ENCODE results near the gene GOLGB1.

Gene GOLGB1

DNA sequence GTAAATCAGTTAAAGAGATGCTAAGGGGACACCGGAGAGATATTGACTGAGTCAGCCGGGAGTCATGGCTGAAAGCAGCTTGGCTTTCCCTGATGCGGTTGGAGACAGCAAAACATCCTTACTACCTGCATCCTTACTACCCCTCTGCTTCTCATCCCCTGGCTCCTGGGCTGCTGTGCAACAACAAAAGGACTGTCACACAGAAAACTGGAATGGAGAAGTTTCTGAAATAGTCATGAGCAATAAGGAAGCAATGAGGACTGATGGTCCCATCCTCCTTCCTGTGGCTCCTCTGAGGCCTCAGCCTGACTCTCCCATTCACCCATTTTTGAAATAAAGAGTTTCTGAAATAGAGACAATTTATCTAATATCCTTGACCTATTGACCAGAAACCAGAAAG is 90.0 kb downstream of the GOLGB1 start:
- no peak for DNase-seq (ENCODE audit: low read depth, low spot score)
- H3K36me3 ChIP-seq (ENCODE audit: control insufficient read depth, insufficient read depth, low read length) = no peaks in the 10 kb centered on the region

DNA sequence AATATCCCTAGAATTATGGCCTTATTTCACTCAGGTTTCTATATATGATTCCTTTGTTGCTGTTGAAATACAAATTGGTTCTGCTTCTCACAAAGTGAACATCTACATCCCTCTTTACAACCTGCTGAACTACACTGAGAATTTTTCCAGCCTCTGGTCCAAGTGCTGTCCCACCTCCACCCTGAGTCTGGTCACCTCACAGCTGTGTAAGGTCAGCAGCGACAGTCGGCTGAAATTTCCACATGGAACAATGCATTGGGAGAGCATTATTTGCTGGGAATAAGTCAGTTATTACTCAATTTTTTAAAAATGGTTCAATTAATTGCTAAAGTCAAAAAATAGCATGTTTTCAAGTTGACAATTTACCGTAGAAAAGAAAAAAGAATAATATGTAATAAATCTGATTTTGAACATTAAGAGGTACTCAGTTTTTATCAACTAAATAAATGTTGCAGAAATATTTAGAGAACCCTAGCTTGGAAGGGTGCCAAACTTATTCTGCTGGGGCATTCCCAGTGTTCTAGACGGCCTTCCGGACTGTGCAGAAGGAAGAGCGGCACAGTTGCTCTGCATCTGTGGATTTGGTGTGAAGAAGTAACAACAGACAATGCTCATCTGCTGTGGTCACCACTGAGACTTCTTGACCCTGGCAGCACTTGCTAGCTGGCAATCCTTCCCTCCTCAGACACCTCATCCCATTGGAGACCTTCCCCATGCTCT is 90.7 kb downstream of the GOLGB1 start:
- no CpG with 5 or more reads among the region's 6 CpGs for WGBS (ENCODE audit: insufficient coverage, insufficient read length)
- no peak for DNase-seq (ENCODE audit: low read depth, low spot score)
- Histone ChIP-seq H3K9me3 (ENCODE audit: control insufficient read depth, insufficient read depth, low read length) (no peaks in the 10 kb centered on the region), H3K27ac (ENCODE audit: low read length) (no peak overlapping the region), H3K4me3 (ENCODE audit: low read length) (no peak overlapping the region), H3K27me3 (ENCODE audit: control insufficient read depth, insufficient read depth, low read length) (no peaks in the 10 kb centered on the region), H3K36me3 (ENCODE audit: control insufficient read depth, insufficient read depth, low read length) (no peaks in the 10 kb centered on the region), H3K4me1 (ENCODE audit: control insufficient read depth, insufficient read depth, low read length) (peaks cover 3% of the 10 kb centered on the region; the same call in 1 of the 2 replicates)

More for the DNA sequence above, 90.0 kb downstream of the GOLGB1 start:
- Histone ChIP-seq H3K27ac (ENCODE audit: low read length) (no peak overlapping the region), H3K4me3 (ENCODE audit: low read length) (no peak overlapping the region), H3K4me1 (ENCODE audit: control insufficient read depth, insufficient read depth, low read length) (peaks cover 3% of the 10 kb centered on the region; the same call in 1 of the 2 replicates), H3K9me3 (ENCODE audit: control insufficient read depth, insufficient read depth, low read length) (no peaks in the 10 kb centered on the region), H3K27me3 (ENCODE audit: control insufficient read depth, insufficient read depth, low read length) (no peaks in the 10 kb centered on the region)
- whole genome bisulfite sequencing (ENCODE audit: insufficient coverage, insufficient read length) = no CpG with 5 or more reads among the region's 3 CpGs

DNA sequence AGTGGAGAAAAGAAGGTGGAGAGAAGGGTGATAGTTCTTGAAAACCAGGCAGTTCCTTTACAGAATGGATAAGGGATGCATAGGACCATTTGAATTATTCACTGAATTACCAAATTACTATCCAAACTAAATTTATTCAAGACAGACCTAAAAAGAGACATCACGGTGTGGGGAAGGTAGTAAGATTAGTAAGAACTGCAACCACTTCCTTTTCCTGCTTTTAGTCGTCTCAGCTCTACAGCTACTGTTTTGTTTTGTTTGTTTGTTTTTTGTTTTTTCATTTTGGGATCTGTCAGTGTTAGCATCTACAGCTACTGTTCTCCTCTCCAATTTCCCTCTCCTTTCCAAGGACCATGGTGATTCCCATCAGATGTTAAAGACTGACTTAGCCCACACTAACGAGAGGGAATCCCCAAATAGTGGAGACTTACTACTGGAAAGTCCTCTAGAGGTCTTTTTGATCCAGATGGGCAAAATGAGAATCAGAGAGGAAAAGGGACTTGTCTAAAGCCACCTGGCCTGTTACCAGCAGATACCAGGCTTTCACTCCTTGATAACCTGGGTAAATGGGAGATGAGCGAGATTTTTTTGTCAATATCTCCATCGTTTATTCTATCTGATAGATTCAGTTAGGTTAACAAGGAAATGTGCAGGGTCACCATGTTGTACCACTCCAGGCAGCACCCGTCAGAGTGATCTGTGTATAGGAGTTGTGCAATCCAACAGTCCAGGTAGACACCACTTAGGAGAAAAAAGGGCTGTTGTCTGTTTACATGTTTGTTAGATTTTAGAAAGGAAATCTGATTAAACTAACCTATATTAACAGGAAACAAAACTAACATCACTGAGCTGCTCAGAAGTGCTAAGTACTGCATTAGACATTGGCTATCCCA is 94.8 kb downstream of the GOLGB1 start:
- Histone ChIP-seq H3K36me3 (ENCODE audit: control insufficient read depth, insufficient read depth, low read length) (no peaks in the 10 kb centered on the region), H3K27ac (ENCODE audit: low read length) (no peak overlapping the region), H3K27me3 (ENCODE audit: control insufficient read depth, insufficient read depth, low read length) (no peaks in the 10 kb centered on the region), H3K9me3 (ENCODE audit: control insufficient read depth, insufficient read depth, low read length) (no peaks in the 10 kb centered on the region), H3K4me3 (ENCODE audit: low read length) (no peak overlapping the region), H3K4me1 (ENCODE audit: control insufficient read depth, insufficient read depth, low read length) (no peaks in the 10 kb centered on the region)
- no peak for DNase-seq (ENCODE audit: low read depth, low spot score)
- no CpG with 5 or more reads among the region's 6 CpGs for WGBS (ENCODE audit: insufficient coverage, insufficient read length)

DNA sequence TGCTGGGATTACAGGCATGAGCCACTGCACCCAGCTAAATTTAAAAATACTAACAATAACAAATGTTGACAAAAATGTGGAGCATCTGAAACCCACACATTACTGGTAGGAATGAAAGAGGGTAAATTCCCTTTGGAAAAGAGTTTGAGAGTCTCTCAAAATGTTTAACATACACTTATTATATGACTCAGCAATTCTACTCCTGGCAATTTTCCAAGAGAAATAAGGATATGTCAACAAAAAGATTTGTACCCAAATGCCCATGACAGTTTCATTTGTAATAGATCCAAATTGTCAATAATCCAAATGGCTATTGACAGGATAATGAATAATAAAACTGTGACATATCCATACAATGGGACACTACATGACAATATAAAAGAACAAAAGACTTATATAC is 97.9 kb downstream of the GOLGB1 start:
- H3K27ac ChIP-seq (ENCODE audit: low read length) = no peak overlapping the region
- no peaks in the 10 kb centered on the region for H3K4me1 ChIP-seq (ENCODE audit: control insufficient read depth, insufficient read depth, low read length)
- H3K27me3 ChIP-seq (ENCODE audit: control insufficient read depth, insufficient read depth, low read length) = no peaks in the 10 kb centered on the region
- H3K4me3 ChIP-seq (ENCODE audit: low read length) = no peak overlapping the region
- H3K36me3 ChIP-seq (ENCODE audit: control insufficient read depth, insufficient read depth, low read length) = no peaks in the 10 kb centered on the region
- DNase-seq (ENCODE audit: low read depth, low spot score) = no peak
- H3K9me3 ChIP-seq (ENCODE audit: control insufficient read depth, insufficient read depth, low read length) = no peaks in the 10 kb centered on the region

DNA sequence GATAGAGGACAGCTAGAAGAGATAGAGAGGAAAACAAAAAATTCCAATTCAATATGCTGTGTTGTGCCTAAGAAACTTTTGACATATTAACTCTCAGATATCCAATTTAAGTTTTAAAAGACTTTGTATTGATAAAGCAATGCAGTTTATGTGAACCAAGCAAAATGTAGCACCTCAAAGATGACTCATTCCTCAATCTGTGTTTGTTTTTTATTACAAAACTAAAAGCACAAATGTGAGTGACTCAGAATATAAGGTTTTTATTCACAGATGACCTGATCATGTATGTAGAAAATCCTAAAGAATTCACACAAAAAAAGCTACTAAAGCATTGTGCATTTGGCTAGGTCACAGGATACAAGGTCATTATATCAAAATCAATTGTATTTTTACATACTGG is 99.9 kb downstream of the GOLGB1 start:
- Histone ChIP-seq H3K27me3 (ENCODE audit: control insufficient read depth, insufficient read depth, low read length) (no peaks in the 10 kb centered on the region), H3K4me1 (ENCODE audit: control insufficient read depth, insufficient read depth, low read length) (no peaks in the 10 kb centered on the region), H3K4me3 (ENCODE audit: low read length) (no peak overlapping the region), H3K27ac (ENCODE audit: low read length) (no peak overlapping the region), H3K9me3 (ENCODE audit: control insufficient read depth, insufficient read depth, low read length) (no peaks in the 10 kb centered on the region), H3K36me3 (ENCODE audit: control insufficient read depth, insufficient read depth, low read length) (no peaks in the 10 kb centered on the region)
- DNase-seq (ENCODE audit: low read depth, low spot score) = no peak

DNA sequence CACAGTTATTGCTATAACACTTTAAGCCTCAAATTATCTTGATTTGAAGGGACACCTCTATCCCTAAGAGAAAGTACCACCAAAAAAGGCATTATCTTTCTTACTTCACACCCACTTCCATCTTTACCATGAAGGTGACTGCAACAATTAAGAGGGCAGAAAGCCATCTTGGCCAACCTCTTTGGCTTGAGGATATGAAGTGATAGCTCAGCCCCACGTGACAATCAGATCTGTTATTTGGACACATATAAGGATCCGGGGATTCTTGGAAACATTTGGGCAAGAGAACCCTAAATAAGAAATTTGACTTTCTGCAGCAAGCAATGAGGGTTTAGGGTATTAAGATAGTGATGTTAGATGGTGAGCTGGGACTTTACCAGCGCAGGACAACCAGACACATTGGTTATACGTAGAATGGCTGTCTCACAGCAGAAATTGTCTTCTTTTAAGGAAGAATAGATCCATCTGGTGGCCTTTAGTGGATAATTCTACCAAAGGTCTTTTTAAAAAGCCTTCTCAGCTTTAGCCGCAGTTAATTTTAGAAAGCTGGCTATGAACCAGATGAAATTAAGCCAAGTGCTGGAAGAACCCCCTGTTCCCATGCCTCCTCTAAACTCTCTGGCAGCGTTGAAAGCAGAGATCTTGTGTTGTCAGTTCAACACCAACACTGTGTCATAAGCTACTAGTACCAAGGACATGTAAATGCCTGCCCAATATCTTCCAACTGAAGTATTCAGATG is 101.2 kb downstream of the GOLGB1 start:
- whole genome bisulfite sequencing (ENCODE audit: insufficient coverage, insufficient read length) = no CpG with 5 or more reads among the region's 6 CpGs

DNA sequence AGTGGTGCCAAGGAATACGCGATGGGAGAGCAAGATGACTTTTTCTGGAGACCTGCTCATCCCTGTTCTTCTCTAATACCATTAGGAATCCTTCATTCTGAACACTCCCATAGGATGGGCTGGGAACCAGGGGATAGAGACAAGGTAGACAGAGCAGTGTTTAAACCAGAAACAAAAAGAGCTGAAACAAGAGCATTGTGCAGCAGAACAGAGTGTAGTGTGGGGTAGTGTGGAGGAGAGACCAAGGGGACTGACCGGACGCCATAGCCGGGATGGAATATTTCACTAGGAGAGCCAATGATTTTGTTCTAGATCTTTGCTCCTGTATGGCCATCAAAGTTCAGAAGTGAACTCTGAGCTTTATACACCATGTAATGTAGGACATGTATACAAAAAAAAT is 104.5 kb downstream of the GOLGB1 start:
- Histone ChIP-seq H3K9me3 (ENCODE audit: control insufficient read depth, insufficient read depth, low read length) (no peaks in the 10 kb centered on the region), H3K27ac (ENCODE audit: low read length) (no peak overlapping the region), H3K4me1 (ENCODE audit: control insufficient read depth, insufficient read depth, low read length) (peaks cover 2% of the 10 kb centered on the region), H3K4me3 (ENCODE audit: low read length) (no peak overlapping the region), H3K27me3 (ENCODE audit: control insufficient read depth, insufficient read depth, low read length) (no peaks in the 10 kb centered on the region), H3K36me3 (ENCODE audit: control insufficient read depth, insufficient read depth, low read length) (no peaks in the 10 kb centered on the region)
- no peak for DNase-seq (ENCODE audit: low read depth, low spot score)
- WGBS (ENCODE audit: insufficient coverage, insufficient read length) = no CpG with 5 or more reads among the region's 5 CpGs

More for the DNA sequence above, 101.2 kb downstream of the GOLGB1 start:
- no peak overlapping the region for H3K27ac ChIP-seq (ENCODE audit: low read length)
- H3K9me3 ChIP-seq (ENCODE audit: control insufficient read depth, insufficient read depth, low read length) = no peaks in the 10 kb centered on the region
- H3K4me1 ChIP-seq (ENCODE audit: control insufficient read depth, insufficient read depth, low read length) = peaks cover 2% of the 10 kb centered on the region; the same call in 1 of the 2 replicates
- no peak overlapping the region for H3K4me3 ChIP-seq (ENCODE audit: low read length)
- DNase-seq (ENCODE audit: low read depth, low spot score) = no peak
- H3K27me3 ChIP-seq (ENCODE audit: control insufficient read depth, insufficient read depth, low read length) = no peaks in the 10 kb centered on the region
- H3K36me3 ChIP-seq (ENCODE audit: control insufficient read depth, insufficient read depth, low read length) = no peaks in the 10 kb centered on the region

DNA sequence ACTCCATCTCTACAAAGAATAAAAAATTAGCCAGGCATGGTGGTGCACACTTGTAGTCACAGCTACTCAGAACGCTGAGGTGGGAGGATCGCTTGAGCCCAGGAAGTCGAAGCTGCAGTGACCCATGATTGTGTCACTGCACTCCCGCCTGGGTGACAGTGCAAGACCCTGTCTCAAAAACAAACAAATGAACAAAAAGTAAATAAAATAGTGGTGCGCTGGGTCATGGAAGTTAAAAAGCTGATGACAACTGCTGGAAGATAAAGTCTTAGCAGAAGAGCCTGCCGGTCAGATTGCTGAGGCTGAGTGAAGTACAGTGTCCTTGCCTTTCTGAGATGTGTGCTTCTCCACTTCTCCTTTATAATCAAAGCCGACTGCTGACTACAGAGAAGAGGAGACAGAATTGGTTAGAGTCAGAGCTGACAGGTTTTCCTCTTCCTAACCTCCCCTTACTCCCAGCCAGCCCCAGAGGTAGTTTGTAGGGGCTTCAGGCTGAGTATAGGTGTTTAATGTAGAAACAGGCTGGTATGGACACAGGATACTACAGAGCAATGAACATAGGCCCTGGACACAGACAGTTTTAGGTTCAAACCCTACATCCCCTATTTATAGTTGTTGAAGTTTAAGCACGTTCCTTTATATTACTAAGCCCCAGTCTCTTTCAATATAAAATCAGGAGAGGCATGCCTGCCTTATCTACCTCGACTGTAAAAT is 106.8 kb downstream of the GOLGB1 start:
- Histone ChIP-seq H3K27me3 (ENCODE audit: control insufficient read depth, insufficient read depth, low read length) (no peaks in the 10 kb centered on the region), H3K9me3 (ENCODE audit: control insufficient read depth, insufficient read depth, low read length) (no peaks in the 10 kb centered on the region), H3K4me3 (ENCODE audit: low read length) (no peak overlapping the region), H3K4me1 (ENCODE audit: control insufficient read depth, insufficient read depth, low read length) (peaks cover 2% of the 10 kb centered on the region), H3K36me3 (ENCODE audit: control insufficient read depth, insufficient read depth, low read length) (no peaks in the 10 kb centered on the region), H3K27ac (ENCODE audit: low read length) (no peak overlapping the region)
- DNase-seq (ENCODE audit: low read depth, low spot score) = no peak
- WGBS (ENCODE audit: insufficient coverage, insufficient read length) = no CpG with 5 or more reads among the region's 9 CpGs

DNA sequence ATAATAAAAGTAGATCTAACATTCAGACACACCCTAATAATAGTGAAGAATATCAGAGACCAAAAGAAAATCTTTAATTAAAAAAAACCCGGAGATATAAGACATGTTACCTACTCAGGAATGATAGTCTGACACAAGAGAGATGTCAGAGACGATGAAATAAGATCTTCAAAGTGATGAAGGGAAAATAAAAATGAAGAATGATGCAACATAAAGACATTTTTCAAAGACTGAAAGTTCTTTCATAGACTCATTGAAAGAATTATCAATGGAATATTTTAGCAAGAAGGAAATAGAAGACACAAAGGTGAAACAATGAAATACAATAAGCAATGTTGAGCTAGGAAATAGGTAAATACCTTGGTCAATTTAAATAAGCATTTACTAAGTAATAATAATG is 108.4 kb downstream of the GOLGB1 start:
- H3K4me1 ChIP-seq (ENCODE audit: control insufficient read depth, insufficient read depth, low read length) = peaks cover 2% of the 10 kb centered on the region
- no peaks in the 10 kb centered on the region for H3K27me3 ChIP-seq (ENCODE audit: control insufficient read depth, insufficient read depth, low read length)
- H3K36me3 ChIP-seq (ENCODE audit: control insufficient read depth, insufficient read depth, low read length) = no peaks in the 10 kb centered on the region
- H3K4me3 ChIP-seq (ENCODE audit: low read length) = no peak overlapping the region
- WGBS (ENCODE audit: insufficient coverage, insufficient read length) = no CpG with 5 or more reads among the region's 2 CpGs
- no peak overlapping the region for H3K27ac ChIP-seq (ENCODE audit: low read length)
- no peaks in the 10 kb centered on the region for H3K9me3 ChIP-seq (ENCODE audit: control insufficient read depth, insufficient read depth, low read length)
- no peak for DNase-seq (ENCODE audit: low read depth, low spot score)

DNA sequence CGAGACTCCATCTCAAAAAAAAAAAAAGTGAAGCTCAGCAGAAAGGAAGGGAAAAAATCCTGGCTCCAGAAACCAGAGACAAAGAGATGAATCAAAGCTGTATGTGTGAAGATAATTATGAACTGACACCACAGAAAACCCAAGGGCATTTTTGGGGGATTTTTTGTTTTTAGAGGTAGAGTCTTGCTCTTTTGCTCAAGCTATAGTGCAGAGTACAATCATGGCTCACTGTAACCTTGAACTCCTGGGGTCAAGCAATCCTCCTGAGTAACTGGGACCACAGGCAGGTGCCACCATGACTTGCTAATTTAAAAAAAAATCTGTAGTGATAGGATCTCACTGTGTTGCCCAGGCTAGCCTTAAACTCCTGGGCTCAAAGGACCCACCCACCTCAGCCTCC is 111.6 kb downstream of the GOLGB1 start:
- H3K9me3 ChIP-seq (ENCODE audit: control insufficient read depth, insufficient read depth, low read length) = no peaks in the 10 kb centered on the region
- no peak overlapping the region for H3K27ac ChIP-seq (ENCODE audit: low read length)
- no peak overlapping the region for H3K4me3 ChIP-seq (ENCODE audit: low read length)
- H3K4me1 ChIP-seq (ENCODE audit: control insufficient read depth, insufficient read depth, low read length) = no peaks in the 10 kb centered on the region; the same call in 1 of the 2 replicates
- no peaks in the 10 kb centered on the region for H3K27me3 ChIP-seq (ENCODE audit: control insufficient read depth, insufficient read depth, low read length)
- H3K36me3 ChIP-seq (ENCODE audit: control insufficient read depth, insufficient read depth, low read length) = no peaks in the 10 kb centered on the region
- DNase-seq (ENCODE audit: low read depth, low spot score) = no peak
- no CpG with 5 or more reads among the region's 1 CpG for WGBS (ENCODE audit: insufficient coverage, insufficient read length)
